Panc1 (cell line): Measurements from ENCODE around the gene C19orf25.

Experiments used
- CTCF ChIP-seq: fragments of 450-650 bp; IDR thresholded peaks from 2 replicates; pipeline ENCODE4 v1.5.1; 2017; ENCODE audit warnings: mild to moderate bottlenecking
- POLR2AphosphoS5 ChIP-seq: IDR thresholded peaks from 2 replicates; pipeline ENCODE4 v1.6.1; 2012; ENCODE audit warnings: mild to moderate bottlenecking, low read depth, low read length, moderate library complexity
- REST ChIP-seq, 2 experiments: IDR thresholded peaks; 2 replicates each; pipeline ENCODE4 v1.6.1; 2011 to 2012; ENCODE audit warnings: low read depth in 2 of 2, control low read depth in 1 of 2, low read length in 1 of 2, mild to moderate bottlenecking in 1 of 2, moderate library complexity in 1 of 2; ENCODE audit not compliant: insufficient read depth in 1 of 2

DNA sequence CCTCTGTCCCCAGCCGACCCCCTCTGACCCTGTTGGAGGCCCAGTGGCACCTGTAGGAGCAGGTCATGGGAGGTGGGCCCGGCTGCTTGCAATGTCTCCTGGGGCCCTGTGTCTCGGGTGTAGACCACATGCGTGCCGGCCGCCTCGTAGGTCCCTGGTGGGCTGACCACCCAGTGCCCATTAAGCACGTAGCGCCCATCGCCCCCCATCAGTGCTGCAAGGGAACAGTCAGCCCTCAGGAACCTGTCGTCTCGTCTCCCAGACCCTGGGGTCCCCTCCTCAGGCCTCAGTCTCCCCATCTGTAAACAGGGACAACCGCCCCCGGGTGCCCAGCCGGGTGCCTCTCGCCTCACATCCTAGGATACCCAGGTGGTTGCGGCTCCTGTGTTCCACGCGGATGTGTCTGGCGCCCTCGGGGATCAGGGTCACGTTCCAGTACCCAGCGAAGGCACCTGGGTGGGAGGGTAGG lies 28.2 kb upstream of the C19orf25 start:
- TF ChIP-seq CTCF (no peak), POLR2AphosphoS5 (no peak), REST (IDR thresholded peaks at IDR 0.05; ENCODE audit: insufficient read depth in 1 of 2, low read depth in 2 of 2, low read length in 1 of 2) (no peak)
